Activated T-helper 1 cell treated with Interleukin-2 at 50 U/mL for 16 hours (primary cell): ENCODE data around the gene TRIM56.
"Not testable (repeated sequence)": the region's sequence is repeated elsewhere in the genome, so short reads cannot be mapped to it uniquely, and the experiment has no call there.

ENCODE experiments used
- DNase-seq: peaks from one replicate; pipeline ENCODE4 v3.0.0-alpha.2; 2020; ENCODE audit warnings: low read depth

Gene TRIM56

GRCh38 chr7:101113836-101114235, 28.6 kb downstream of the TRIM56 start:
- no peak for DNase-seq

- DNase-seq: no peak
Observed at GRCh38 chr7:101114492-101114891, 29.2 kb downstream of the TRIM56 start.

- no peak for DNase-seq
Observed at GRCh38 chr7:101115215-101115614, 29.9 kb downstream of the TRIM56 start.

- no peak for DNase-seq
Observed at GRCh38 chr7:101116898-101117297, 31.6 kb downstream of the TRIM56 start.

GRCh38 chr7:101118856-101119255, 33.6 kb downstream of the TRIM56 start:
- no peak for DNase-seq

- DNase-seq: no peak
Observed at GRCh38 chr7:101119876-101120275, 34.6 kb downstream of the TRIM56 start.

- DNase-seq: no peak
Observed at GRCh38 chr7:101120315-101120714, 35.0 kb downstream of the TRIM56 start.

GRCh38 chr7:101121631-101121990, 36.3 kb downstream of the TRIM56 start:
- DNase-seq: not testable (repeated sequence)

- DNase-seq: no peak
Observed at GRCh38 chr7:101121991-101122932, 37.0 kb downstream of the TRIM56 start.

- DNase-seq: no peak
Observed at GRCh38 chr7:101122933-101123702, 37.8 kb downstream of the TRIM56 start.

- no peak for DNase-seq
Observed at GRCh38 chr7:101123703-101124068, 38.4 kb downstream of the TRIM56 start.

- DNase-seq: no peak
Observed at GRCh38 chr7:101124376-101125056, 39.2 kb downstream of the TRIM56 start.

GRCh38 chr7:101125989-101126650, 40.8 kb downstream of the TRIM56 start:
- no peak for DNase-seq

- DNase-seq: peak; percentile 24
Observed at GRCh38 chr7:101126651-101127459, 41.6 kb downstream of the TRIM56 start, which contains the start of gene SERPINE1. Gene SERPINE1, plus strand, starts transcription at chr7:101127104. Its CDS starts 1,290 bp downstream, at chr7:101128394.

- no peak for DNase-seq
Observed at GRCh38 chr7:101127460-101128039, 42.3 kb downstream of the TRIM56 start.

- DNase-seq: no peak
Observed at GRCh38 chr7:101128040-101128834, 43.0 kb downstream of the TRIM56 start.

GRCh38 chr7:101129603-101130117, 44.4 kb downstream of the TRIM56 start:
- no peak for DNase-seq

- DNase-seq: not testable (repeated sequence)
Observed at GRCh38 chr7:101132626-101133600, 47.6 kb downstream of the TRIM56 start.
